H1 (cell line): ENCODE measurements around the gene ANP32A. TPM values are rescaled to one million over a fixed set of nuclear protein-coding genes. Genes with fewer than 3 reads are reported as not detected.

ENCODE experiments used
- CBX8 ChIP-seq: fragments of 300-800, 300-1000 bp; sonication (generic); IDR thresholded peaks from 2 replicates; pipeline ENCODE4 v1.7.1; 2016; ENCODE audit warnings: low read depth, low read length, borderline replicate concordance
- CHD2 ChIP-seq: IDR thresholded peaks from 2 replicates; pipeline ENCODE4 v1.6.1; 2012; ENCODE audit warnings: low read length, improper control_type of control experiment
- CHD7 ChIP-seq: fragments of 300-600 bp; sonication (generic); IDR thresholded peaks from 2 replicates; pipeline ENCODE4 v1.7.1; 2012; ENCODE audit warnings: low read length, moderate library complexity, mild to moderate bottlenecking, inconsistent platforms; ENCODE audit not compliant: insufficient replicate concordance
- EGR1 ChIP-seq: IDR thresholded peaks from 2 replicates; pipeline ENCODE4 v1.6.1; 2011; ENCODE audit warnings: low read depth, low read length, borderline replicate concordance
- EP300 ChIP-seq, 2 experiments: IDR thresholded peaks; 1 replicate in 1 of 2; 2 replicates in 1 of 2; pipeline ENCODE4 v1.6.1; 2011 to 2012; ENCODE audit warnings: low read depth in 2 of 2, low read length in 2 of 2, mild to moderate bottlenecking in 2 of 2, borderline replicate concordance in 1 of 2, inconsistent platforms in 1 of 2, moderate library complexity in 1 of 2
- HDAC2 ChIP-seq, 2 experiments: fragments of 300-600 bp in 1 of 2; sonication (generic) in 1 of 2; IDR thresholded peaks; 2 replicates each; pipeline ENCODE4 v1.6.1; 2011 to 2012; ENCODE audit warnings: low read depth in 2 of 2, low read length in 2 of 2, mild to moderate bottlenecking in 2 of 2, moderate library complexity in 2 of 2, borderline replicate concordance in 1 of 2, inconsistent platforms in 1 of 2
- KDM5A ChIP-seq: fragments of 200-600 bp; IDR thresholded peaks from 2 replicates; pipeline ENCODE4 v1.7.1; 2012; ENCODE audit warnings: mild to moderate bottlenecking, low read length, inconsistent platforms, mixed read lengths
- NRF1 ChIP-seq: IDR thresholded peaks from 2 replicates; pipeline ENCODE4 v1.6.1; 2011; ENCODE audit warnings: mild to moderate bottlenecking, low read depth, low read length, improper control_type of control experiment
- SIRT6 ChIP-seq: IDR thresholded peaks from one replicate; pipeline ENCODE4 v1.7.1; 2012; ENCODE audit warnings: low read length, inconsistent platforms
- USF2 ChIP-seq: IDR thresholded peaks from 2 replicates; pipeline ENCODE4 v1.6.1; 2011; ENCODE audit warnings: low read length, improper control_type of control experiment
- ZNF274 ChIP-seq: IDR thresholded peaks from 2 replicates; pipeline ENCODE4 v1.7.0; 2012; ENCODE audit warnings: low read length, borderline replicate concordance; ENCODE audit errors: extremely low read depth
- polyA plus RNA-seq, 7 experiments: library from polyadenylated mRNA; depleted of rRNA in 3 of 7; stranded (reverse) in 5 of 7; unstranded in 2 of 7; fragments of >200 nt in 5 of 7; fragments of 200-250 nt in 2 of 7; gene quantifications; 1 replicate in 5 of 7; 2 replicates in 1 of 7; 4 replicates in 1 of 7; pipeline versions ENCODE4 v1.2.1 to v1.2.3, GENCODE V29; 2011 to 2013; ENCODE audit warnings: missing spikeins in 2 of 7, mixed read lengths in 2 of 7
- total RNA-seq: library from RNA; stranded (reverse); fragmentation: NEBNext Ultra II Directional; extraction: Animal tissue kit (Norgen Biotek cat#: 25700); gene quantifications from 2 replicates; pipeline ENCODE4 v1.2.1, GENCODE V29; 2021

The ANP32A gene
- total and polyA plus RNA-seq, 2 of the 8 experiments (the other 6 are each of a cell fraction or from before 2014, with no cell fraction given), result 70.8 to 295 TPM

- TF ChIP-seq CHD7, result no peak
- TF ChIP-seq CHD2, result no peak
- no peak for TF ChIP-seq HDAC2 (IDR thresholded peaks at IDR 0.05; ENCODE audit: borderline replicate concordance in 1 of 2, low read depth in 2 of 2, low read length in 2 of 2)
- TF ChIP-seq USF2, result no peak
- no peak for TF ChIP-seq NRF1
- TF ChIP-seq EGR1, result no peak
- no peak for TF ChIP-seq CBX8
- TF ChIP-seq EP300 (IDR thresholded peaks at IDR 0.05; ENCODE audit: borderline replicate concordance in 1 of 2, low read depth in 2 of 2, low read length in 2 of 2), result no peak
- TF ChIP-seq SIRT6, result no peak
- no peak for TF ChIP-seq ZNF274
- no peak for TF ChIP-seq KDM5A
These were observed 85.1 kb downstream of the ANP32A start (continued) for GRCh38 chr15:68735610-68736009.
